Activated CD8-positive, alpha-beta memory T cell treated with anti-CD3 and anti-CD28 coated beads, Interleukin-2, amount 50 U/mL, for 24 hours (primary cell): ENCODE measurements around the gene PRR5.

Experiments used
- DNase-seq: peaks from one replicate; pipeline ENCODE4 v3.0.0-alpha.2; 2020; ENCODE audit errors: extremely low read depth

PRR5 gene

GRCh38 chr22:44755417-44755816, 53.4 kb downstream of the PRR5 start:
- no peak for DNase-seq

GRCh38 chr22:44755956-44756361, 54.0 kb downstream of the PRR5 start:
- no peak for DNase-seq

GRCh38 chr22:44758344-44758973, 56.5 kb downstream of the PRR5 start:
- DNase-seq = no peak

- DNase-seq = no peak
Measured at GRCh38 chr22:44759001-44759400, 57.0 kb downstream of the PRR5 start.

- no peak for DNase-seq
Measured at GRCh38 chr22:44759430-44760310, 57.7 kb downstream of the PRR5 start.

GRCh38 chr22:44760476-44760875, 58.5 kb downstream of the PRR5 start:
- no peak for DNase-seq

GRCh38 chr22:44761025-44761424, 59.0 kb downstream of the PRR5 start:
- no peak for DNase-seq

- DNase-seq = no peak
Measured at GRCh38 chr22:44764373-44764772, 62.4 kb downstream of the PRR5 start.

GRCh38 chr22:44764974-44765373, 63.0 kb downstream of the PRR5 start:
- DNase-seq = no peak

- DNase-seq = no peak
Measured at GRCh38 chr22:44765571-44766285, 63.7 kb downstream of the PRR5 start.

- no peak for DNase-seq
Measured at GRCh38 chr22:44773082-44773481, 71.1 kb downstream of the PRR5 start.

- DNase-seq = no peak
Measured at GRCh38 chr22:44775862-44776261, 73.9 kb downstream of the PRR5 start.

GRCh38 chr22:44776605-44777363, 74.8 kb downstream of the PRR5 start:
- DNase-seq = no peak

- DNase-seq = no peak
Measured at GRCh38 chr22:44777364-44777755, 75.4 kb downstream of the PRR5 start.

- DNase-seq = no peak
Measured at GRCh38 chr22:44780876-44781449, 79.0 kb downstream of the PRR5 start.

GRCh38 chr22:44782363-44782963, 80.5 kb downstream of the PRR5 start:
- no peak for DNase-seq

GRCh38 chr22:44783091-44783490, 81.1 kb downstream of the PRR5 start:
- DNase-seq = no peak

- DNase-seq = no peak
Measured at GRCh38 chr22:44783581-44783980, 81.6 kb downstream of the PRR5 start.

GRCh38 chr22:44786136-44786535, 84.1 kb downstream of the PRR5 start:
- DNase-seq = no peak

GRCh38 chr22:44786610-44787009, 84.6 kb downstream of the PRR5 start:
- DNase-seq = no peak
